C4-2B (cell line): ENCODE results near the gene ALOX5.

Source experiments
- ZFX ChIP-seq: fragments of 450-650 bp; IDR thresholded peaks from 2 replicates; pipeline ENCODE4 v1.6.1; 2017
- TF ChIP-seq, protein P1 (sequence below): fragments of 450-650 bp; conservative IDR thresholded peaks from 2 replicates; pipeline ENCODE4 v1.5.1; 2017; ENCODE audit warnings: mild to moderate bottlenecking

GRCh38 chr10:45476559-45476958 is 102.5 kb downstream of the ALOX5 start:
- TF ChIP-seq, protein P1, sequence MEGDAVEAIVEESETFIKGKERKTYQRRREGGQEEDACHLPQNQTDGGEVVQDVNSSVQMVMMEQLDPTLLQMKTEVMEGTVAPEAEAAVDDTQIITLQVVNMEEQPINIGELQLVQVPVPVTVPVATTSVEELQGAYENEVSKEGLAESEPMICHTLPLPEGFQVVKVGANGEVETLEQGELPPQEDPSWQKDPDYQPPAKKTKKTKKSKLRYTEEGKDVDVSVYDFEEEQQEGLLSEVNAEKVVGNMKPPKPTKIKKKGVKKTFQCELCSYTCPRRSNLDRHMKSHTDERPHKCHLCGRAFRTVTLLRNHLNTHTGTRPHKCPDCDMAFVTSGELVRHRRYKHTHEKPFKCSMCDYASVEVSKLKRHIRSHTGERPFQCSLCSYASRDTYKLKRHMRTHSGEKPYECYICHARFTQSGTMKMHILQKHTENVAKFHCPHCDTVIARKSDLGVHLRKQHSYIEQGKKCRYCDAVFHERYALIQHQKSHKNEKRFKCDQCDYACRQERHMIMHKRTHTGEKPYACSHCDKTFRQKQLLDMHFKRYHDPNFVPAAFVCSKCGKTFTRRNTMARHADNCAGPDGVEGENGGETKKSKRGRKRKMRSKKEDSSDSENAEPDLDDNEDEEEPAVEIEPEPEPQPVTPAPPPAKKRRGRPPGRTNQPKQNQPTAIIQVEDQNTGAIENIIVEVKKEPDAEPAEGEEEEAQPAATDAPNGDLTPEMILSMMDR: no peak
- TF ChIP-seq ZFX: no peak
